RPMI8226 (cell line): Measurements from ENCODE around the gene PLXNA4.
A peak's percentile ranks its signal among the peaks of the same experiment; 100 is the strongest.

Experiments
- DNase-seq: peaks from one replicate; pipeline ENCODE4 v3.0.0-alpha.2; 2015

PLXNA4 gene

DNA sequence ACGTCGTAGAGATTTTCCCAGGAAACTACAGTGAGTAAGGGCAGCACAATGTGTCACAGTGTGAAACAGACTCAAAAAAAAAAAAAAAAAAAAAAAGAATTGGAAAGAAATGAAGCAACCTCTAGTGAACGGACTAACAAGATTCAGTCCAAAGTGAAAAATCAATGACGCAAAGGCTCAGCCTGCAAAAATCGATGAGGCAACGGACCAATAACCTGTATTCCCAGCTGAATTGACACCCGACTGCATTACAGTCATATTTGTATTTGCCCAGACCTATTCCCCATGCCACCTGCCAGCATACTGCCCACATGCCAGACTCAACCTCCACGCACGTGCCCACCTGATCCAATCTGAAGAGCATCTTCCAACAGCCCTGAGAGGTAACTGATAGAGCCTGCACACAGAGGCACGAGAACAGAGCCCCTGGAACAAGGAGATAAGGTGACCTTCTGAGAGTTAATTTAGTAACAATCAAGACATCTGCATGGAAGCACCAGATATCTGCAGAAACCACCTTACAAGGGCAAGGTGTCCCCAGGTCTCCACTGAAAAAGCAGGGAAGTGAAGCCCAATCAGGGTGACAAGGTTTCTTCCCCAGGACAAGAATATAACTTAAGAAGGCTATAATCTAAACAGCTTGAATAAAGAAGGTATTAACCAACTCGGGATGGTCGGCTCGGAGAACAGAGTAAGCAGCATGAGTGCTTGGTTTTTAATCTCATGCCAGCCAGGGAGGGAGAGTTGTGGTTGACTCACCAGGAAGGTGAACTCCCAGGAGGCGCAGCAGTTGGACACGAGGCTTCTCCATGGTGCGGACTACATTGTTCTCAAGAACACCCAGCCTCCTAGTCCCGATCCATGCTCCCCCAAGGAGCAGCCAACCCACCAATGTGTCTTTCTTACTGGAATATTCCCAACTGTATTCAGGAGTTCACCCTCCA, 48.5 kb downstream of the PLXNA4 start:
- no peak for DNase-seq

DNA sequence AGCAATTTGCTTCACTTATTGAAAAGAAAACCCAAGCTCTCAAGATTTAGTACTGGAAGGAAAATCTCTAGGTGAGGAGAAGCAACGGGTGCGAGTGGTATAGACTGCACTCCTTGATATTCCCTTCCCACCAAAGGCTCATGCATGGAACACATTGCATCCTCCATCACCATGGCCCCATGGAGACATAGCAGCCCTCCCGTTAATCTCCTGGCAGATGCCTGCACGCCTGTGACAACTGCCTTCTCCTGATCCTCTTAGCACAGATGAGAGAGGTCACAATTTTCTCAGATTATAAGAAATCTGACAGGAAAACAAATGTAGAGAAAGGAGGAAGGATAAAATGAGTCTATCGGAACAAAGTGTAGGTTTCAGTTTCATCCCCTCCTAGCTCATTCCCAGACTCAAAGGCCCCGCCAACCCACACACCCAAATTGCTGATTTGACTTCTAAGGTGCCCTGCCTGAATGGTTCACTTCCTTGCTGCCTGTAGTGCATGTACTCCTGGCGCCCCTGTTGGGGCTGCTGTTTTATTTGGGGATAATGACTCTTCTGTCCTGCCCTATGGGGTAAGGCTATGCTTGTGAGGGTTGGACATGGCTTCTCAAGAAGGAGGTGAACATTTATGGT, 50.0 kb downstream of the PLXNA4 start:
- DNase-seq, result peak; percentile 16

DNA sequence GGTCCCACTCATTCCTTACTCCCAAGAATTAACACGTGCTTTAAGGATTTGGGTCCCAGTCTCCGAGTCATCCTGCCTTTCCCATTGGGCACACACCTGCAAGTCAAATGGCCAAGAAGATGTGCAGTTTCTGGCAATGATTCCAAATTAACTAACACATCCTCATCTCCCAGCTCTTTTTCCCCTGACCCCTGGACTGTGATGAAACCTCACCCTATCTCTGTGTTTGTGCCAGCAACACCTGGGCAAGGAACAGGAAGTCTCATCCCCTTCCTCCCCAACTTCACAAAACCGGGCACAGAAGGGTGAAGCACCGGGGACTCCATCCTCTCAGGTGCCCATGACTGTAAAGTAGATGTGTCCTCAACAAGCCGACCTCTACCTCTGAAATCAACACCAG, 54.8 kb downstream of the PLXNA4 start:
- no peak for DNase-seq

DNA sequence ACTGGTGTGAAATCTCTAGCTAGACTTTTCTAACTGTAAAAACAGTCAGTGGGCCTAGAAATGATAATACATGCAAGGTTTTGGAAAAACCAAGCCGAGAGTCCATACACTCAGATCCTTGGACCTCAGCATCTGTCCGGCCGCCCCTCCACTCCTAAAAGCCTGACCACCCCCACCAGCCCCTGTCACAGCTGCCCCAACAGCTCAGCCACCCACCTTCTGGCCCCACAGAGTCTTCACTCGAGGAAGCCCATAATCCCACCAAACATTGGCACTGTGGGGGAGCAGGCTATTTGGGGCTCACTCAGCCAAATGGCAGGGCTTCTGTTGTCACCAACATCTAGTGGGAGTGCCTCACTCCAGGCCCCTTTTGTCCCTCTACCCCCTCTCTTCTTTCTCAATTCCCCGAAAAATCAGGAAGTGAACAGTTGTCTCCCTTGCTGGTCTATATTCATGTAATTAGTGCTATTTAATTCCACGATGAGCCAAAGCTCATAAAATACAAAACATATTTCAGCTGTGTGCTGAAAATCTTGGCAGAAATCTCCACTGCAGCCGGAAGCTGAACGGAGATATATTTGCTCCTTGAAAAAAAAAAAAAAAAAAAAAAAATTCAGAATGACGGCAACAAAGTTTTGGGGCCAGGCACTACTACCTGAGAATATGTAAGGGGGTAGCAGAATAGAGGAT, 55.5 kb downstream of the PLXNA4 start:
- DNase-seq, result no peak

DNA sequence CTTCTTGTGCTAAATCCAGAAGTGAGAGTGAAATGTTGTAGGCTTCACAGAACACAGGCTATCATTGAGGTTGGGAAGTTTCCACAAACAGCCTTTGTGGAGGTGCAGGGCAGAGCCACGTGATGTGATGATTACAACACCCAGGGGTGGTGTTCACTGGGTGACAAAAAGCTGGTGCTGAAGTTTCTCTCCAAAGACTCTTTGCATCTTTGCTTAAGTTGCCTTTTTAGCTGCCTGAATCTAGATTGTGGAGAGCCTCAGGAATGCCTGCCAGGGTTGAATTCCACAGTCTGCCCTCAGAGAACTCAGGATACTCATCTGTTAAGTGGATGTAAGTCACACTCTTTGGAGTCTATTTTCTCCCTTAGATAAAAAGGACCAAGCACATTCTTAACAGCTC, 56.3 kb downstream of the PLXNA4 start:
- DNase-seq, result no peak

DNA sequence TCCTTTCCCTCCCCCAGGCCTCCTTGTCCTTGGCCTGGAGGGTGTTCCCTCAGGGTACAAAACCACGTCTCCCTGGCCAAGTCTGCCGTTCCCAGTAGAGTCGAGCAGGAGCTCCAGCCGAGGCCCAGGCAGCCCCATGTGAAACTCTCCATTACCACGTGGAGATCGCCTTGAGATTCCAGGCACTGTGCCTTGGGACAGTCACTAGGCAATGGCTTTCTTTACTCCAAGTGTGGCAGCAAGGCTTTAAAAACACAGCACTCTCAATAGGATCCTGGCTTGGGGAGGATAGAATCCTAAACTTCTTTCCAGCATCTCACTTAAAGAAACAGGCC, 57.5 kb downstream of the PLXNA4 start:
- DNase-seq, result no peak

DNA sequence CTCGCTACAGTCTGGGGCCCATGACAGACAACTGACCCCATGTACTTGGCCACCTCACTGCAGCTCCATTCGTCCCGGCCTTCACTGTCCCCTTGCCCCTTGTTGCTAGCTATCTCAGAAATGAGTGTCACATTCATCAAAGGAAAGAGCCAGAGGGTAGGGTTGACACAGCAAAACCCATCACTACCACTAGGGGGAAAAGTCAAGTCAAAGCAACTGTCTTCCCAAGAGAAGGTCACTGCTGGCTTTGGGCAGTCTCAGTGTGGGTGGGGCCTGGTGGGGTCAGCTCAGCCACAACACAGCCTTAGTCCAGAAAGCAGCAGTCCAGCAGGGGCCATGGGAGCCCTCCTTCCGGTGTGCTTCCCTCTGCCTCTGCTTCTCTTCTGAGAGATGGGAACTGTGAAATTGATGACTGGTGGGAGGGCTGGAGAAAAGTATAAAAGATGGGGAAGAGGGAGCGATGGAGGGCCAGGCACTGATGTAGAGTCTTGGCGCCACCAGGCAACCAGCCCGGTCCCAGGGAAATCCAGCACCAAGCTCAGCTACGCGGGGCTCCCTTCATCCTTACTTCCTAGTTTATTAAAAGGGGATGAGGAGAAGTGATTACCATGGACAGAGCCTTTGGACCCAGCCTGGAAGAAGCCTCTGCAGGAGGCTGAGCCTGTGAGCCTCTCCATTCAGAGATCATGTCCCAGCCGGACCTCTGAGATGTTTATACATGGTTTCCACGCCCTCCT, 58.0 kb downstream of the PLXNA4 start:
- peak; percentile 52 for DNase-seq

DNA sequence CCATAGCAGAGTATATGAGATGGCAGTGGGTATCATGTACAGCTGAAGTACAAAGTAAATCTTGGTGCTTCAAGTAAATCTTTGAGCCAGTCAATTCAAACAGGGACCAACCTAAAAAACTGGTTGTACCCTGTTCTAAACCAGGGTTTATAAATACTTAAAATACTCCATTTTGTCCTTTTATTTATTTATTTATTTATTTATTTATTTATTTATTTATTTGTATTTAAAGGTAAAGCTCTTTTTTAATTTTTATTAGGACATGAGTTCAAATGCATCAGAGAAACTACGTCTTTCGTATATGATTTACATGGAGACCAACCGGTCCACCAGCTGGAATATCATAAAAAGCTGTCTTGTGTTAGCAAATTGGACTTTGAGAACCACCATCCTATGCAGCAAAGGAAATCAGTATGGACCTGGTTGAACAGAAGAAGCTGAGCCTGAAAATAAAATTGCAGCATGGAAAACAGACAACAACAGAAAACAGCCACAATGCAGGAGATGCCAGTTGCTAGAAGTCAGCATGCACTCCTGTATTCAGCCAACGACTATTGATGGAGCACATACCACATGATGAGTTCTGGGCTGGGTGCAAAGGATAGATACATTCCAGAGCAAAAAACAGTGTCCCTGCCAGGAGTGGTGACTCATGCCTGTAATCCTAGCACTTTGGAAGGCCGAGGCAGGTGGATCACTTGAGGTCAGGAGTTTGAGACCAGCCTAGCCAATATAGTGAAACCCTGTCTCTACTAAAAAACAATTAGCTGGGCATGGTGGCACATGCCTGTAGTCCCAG, 60.0 kb downstream of the PLXNA4 start:
- DNase-seq, result no peak

DNA sequence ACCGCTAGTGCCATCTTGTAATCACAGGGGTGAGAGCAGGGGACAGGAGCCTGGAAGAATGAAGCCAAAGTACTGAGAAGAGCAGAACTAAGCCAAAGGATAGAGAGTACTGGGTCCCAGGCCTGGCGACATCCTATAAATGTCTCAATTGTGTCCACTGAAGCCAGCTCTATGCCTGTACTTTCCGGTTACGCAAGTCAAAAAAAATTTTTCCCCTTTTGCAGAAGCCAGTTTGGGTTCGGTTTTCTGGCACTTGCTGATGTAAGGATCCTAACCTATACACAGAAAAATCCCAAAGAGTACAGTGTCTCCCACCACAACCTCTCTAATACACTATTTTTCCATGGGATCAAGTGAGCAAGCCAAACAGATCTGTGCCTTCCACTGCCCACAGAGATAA, 61.1 kb downstream of the PLXNA4 start:
- no peak for DNase-seq

DNA sequence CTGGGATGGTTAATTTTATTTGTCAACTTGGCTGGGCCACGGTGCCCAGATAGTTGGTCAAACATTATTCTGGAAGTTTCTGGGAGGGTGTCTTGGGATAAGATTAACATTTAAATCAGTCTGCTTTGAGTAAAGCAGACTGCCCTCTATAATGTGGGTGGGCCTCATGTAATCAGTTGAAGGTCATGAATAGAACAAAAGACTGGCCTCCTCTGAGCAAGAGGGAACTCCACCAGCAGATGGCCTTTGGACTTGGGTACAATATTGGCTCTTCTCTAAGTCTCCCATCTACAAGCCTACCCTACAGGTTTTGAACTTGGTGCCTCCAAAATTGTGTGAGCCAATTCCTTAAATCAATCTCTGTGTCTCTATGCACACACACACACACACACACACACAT, 61.8 kb downstream of the PLXNA4 start:
- no peak for DNase-seq

DNA sequence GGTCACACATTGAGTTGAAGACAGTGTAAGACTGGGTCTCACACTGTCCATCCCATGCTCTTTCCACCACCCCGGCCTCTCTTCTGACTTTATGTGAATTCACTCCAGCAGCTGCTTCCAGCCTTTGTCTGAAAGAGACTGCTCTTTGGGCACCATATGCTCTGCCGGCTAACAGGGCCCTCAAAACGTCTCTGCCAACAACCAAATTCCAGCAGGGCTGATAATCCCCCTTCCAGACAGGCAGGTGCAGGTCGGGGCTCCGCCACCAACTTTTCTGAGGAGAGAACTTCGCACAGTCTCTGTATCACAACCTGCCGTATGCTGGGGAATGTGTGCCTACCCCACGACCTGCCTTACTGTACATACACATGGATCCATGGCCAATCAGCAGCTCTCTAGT, 64.3 kb downstream of the PLXNA4 start:
- no peak for DNase-seq

DNA sequence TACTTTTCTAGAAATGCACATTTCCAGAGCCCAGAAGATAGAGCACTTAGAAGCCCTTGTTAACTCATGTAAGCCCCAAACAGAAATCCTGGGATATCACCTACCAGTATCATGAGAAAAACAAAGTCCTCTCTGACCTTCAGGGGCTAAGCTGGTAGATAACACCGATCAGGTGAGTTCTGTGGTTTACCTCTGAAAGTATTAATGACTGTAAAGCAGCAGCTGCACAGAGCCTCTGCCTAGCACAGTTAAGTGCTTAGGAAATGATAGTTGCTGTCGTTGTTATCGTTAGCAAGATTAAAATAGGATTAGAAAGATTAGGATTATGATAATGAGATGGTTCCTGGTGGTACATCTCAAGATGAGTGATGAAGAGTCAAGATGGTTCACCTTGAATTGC, 64.9 kb downstream of the PLXNA4 start:
- DNase-seq, result peak; percentile 26

DNA sequence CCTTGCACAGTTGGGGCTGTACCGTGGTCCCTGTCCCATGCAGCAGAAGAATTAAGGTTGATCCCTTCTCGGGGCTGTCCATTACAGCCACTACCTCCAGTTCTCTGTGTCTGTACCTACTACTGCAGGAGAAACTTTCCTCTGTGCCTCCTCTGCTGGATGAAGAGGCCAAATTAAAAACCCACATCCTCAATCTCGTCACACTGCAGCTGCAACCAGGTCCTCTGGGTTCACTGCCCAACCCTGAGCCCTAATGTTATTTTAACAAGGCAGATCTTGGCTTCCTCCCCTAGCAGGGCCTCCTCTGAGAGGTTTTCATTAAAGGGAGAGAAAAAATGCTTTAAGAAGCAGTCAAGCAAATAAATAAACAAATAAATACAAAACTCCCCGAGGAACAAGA, 66.6 kb downstream of the PLXNA4 start:
- peak; percentile 11 for DNase-seq

DNA sequence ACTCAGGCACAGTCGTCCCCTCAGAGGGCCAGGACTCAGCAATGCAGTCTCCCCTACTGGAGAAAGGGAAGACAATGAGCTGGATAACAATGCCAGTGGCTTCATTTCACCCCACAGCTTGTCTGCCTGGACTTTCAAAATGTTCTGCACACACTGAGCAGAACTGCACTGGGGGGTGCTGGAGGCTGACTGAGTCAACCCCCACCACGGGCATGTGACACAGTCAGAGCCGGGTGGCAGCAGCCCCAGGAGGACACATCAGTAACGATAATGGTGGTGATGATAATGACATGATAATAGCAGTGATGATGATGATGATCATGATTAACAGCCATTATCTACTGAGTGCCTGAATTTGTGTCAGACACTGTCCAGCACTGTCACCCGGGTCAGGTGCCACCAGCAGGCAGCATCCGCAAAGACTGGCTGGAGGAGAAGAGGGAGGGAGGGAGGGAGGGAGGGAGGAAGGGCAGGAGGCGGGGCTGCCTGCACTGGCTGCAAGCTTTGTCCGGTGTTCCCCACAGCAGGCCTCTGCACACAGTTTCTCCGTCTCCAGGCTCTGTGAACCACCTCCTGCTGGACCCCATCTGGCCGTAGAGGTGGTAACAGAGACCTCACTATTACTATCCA, 67.4 kb downstream of the PLXNA4 start:
- DNase-seq, result no peak

DNA sequence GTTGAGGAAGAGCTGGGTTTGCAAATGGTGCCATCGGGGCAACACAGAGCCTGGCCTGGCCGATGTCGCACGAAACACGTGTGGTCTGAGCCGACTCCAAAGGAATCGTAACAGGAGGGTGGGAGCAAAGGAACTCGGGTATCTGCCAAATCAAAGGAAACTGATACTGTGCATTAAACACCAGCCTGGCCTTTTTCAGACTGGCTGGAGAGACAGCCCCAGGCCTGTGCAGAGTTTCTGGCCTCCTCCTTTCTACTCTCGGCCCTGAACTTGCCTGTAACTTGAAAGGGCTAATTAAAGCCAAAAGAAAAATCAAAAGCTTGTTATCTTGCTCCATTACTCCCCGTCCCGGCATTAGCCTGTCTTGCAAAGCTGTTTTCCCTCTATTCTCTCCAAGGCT, 71.4 kb downstream of the PLXNA4 start:
- no peak for DNase-seq

DNA sequence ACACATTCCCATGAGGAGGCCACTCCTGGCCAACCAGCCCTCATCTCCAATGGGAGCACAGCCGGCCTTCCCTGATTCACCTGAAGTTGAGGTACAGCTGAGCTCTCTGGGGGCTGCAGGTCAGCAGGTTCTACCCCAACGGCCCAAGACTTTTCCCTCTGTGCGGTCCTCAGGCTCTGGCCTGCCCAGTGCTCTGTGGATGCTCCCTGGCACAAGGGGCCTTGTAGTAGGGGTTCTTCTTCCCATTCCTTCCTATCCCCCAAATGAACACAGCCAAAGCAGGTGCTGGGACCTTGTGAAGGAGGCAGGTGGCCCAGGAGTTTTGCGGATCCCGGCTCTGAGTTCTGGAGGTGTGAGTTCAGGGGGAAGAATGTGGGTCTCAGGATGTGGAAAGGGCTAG, 72.2 kb downstream of the PLXNA4 start:
- no peak for DNase-seq

DNA sequence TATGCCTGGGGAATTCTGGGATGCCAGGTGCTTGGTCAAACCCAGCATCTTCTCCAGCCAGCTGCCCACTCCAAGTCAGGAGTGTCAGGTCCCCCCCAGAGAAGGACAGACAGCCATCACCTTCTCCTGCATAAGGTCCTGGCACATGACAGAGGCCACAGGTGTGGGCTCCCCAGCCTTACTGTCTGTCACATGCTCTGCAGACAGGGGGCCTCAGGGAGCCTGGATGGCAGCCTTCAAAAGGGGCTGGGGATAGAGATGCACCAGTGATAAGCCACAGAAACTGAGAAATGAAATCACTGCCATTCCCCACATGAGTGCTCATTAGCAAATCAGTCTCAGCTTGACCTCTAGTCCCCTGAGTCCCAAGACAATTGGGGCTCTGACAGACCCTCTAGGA, 72.9 kb downstream of the PLXNA4 start:
- peak; percentile 16 for DNase-seq

DNA sequence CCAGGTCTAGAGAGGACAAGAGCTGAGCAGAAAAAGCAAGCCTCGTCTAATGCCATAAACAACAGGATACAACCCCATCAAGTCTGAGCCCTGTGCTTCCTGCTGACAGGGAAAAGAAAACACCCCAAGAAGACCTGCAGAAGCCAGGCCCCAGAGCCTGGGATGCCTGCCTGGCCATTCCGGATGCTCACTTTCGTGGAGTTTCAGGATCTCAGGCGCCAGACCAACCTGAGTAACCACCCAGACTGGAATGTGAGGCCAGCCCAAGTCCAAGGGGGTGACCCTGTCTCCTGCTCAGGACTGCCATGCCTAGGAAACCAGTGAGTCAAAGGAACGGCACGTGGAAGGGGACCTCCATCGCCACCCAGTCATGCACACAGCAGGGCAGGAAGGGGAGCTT, 74.3 kb downstream of the PLXNA4 start:
- no peak for DNase-seq

DNA sequence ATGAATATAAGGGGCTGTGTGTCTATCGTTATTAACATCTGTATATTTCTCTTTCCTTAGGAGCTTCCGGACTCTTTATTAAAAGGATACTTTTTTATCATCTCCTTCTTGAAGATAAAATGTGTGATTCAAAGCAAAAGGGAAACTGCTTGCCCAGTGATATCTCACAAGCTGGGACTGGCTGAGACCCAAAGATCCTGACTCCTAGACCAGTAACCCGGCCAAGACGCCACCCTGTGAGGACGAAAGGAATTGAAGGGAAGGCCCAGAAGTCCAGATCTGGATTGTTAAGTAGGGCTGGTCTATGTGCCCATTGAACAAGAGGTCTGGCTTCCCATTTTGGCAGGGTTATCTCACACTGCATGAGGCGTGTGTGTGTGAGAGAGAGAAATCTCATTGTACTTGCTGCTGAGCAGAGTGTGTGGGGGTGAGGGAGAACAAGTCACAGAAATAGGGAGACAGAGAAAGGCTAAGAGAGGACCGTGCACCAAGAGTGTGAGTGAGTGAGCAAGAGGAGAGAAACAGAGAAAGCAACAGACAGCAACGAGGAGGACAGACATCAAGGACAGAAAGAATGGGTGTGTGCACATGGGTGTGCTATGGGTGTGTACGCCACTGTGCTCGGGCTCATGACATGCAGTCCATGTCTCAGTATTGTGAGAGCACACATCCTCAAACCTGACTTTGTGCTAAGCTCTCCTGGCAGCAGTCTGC, 75.4 kb downstream of the PLXNA4 start:
- DNase-seq, result peak; percentile 49

DNA sequence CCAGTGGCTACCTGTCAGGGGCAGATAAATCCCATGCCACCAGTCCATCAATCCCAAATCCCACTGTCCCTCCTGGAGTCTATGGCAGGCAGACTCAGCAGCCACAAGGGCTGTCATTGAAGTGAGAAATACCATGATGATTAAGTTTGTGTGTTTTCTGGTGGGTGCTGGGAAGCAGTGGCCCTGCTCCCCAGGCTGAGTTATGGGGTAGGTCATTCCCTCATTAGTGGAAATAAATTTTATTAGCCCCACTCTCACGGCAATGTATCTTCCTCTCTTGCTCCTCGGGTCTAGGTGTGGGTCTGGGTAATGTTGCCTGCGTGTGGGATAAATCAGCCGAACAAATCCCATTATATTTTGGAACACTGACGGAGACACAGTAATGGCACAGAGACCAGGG, 76.8 kb downstream of the PLXNA4 start:
- DNase-seq, result no peak

DNA sequence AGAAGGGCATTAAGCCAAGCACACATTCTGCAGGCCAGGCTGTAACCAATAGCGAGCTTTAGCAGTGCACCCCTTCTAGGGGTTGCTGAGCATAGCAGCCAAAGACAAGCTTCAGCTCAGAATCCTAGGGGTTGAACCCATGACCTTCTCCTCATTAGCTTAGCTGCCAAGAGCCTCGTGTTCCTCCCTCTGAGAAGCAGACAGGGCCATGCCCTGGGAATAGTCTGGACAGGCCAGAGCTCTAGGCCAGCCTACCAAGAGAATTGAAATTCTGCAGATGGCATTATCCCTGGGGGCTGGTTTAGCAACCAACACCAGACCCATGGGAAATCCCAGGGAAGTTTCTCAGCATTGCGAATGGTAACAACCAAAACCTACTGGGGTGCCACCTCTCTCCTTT, 77.2 kb downstream of the PLXNA4 start:
- DNase-seq, result no peak
